DND-41 (cell line): ENCODE measurements around the gene POLR1G.

Experiments
- CTCF ChIP-seq: IDR thresholded peaks from 2 replicates; pipeline ENCODE4 v1.5.1; 2012; ENCODE audit warnings: borderline replicate concordance, low read length, moderate library complexity, mild to moderate bottlenecking; ENCODE audit not compliant: poor library complexity, severe bottlenecking; ENCODE audit errors: extremely low read depth
- EZH2 ChIP-seq: IDR thresholded peaks from 3 replicates; pipeline ENCODE4 v1.6.1; 2012; ENCODE audit warnings: borderline replicate concordance, low read depth, mild to moderate bottlenecking, moderate library complexity, low read length, inconsistent platforms; ENCODE audit not compliant: severe bottlenecking

DNA sequence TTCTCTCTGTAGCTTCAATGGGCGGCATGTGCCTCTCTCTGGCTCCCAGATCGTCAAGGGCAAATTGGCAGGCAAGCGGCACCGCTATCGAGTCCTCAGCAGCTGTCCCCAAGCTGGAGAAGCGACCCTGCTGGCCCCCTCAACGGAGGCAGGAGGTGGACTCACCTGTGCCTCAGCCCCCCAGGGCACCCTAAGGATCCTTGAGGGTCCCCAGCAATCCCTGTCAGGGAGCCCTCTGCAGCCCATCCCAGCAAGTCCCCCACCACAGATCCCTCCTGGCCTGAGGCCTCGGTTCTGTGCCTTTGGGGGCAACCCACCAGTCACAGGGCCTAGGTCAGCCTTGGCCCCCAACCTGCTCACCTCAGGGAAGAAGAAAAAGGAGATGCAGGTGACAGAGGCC is 1.7 kb downstream of the POLR1G start:
- TF ChIP-seq CTCF (no peak), EZH2 (no peak)
